Endodermal cell (in vitro differentiated cells): ENCODE measurements around the gene CYSTM1. TPM values are rescaled to one million over a fixed set of nuclear protein-coding genes. Genes with fewer than 3 reads are reported as not detected.

Experiments used
- DNase-seq: peaks from one replicate; pipeline ENCODE4 v3.0.0-alpha.2; 2017
- H3K27ac ChIP-seq: 2 replicates; pipeline ENCODE4 v1.5.1; 2013; ENCODE audit warnings: mild to moderate bottlenecking, low read depth, low read length, moderate library complexity
- H3K27me3 ChIP-seq: 2 replicates; pipeline ENCODE4 v1.6.1; 2013; ENCODE audit warnings: mild to moderate bottlenecking, low read length, moderate library complexity; ENCODE audit not compliant: insufficient read depth, control insufficient read depth, poor library complexity, severe bottlenecking
- H3K36me3 ChIP-seq: 2 replicates; pipeline ENCODE4 v1.7.0; 2013; ENCODE audit warnings: mild to moderate bottlenecking, low read length, moderate library complexity; ENCODE audit not compliant: control insufficient read depth, insufficient read depth
- H3K4me1 ChIP-seq: one replicate; pipeline ENCODE4 v1.7.0; 2013; ENCODE audit warnings: low read length; ENCODE audit not compliant: control insufficient read depth, insufficient read depth
- H3K4me3 ChIP-seq: 2 replicates; pipeline ENCODE4 v1.5.1; 2013; ENCODE audit warnings: mild to moderate bottlenecking, low read length, moderate library complexity
- H3K9ac ChIP-seq: 2 replicates; pipeline ENCODE4 v1.6.1; 2013; ENCODE audit warnings: mild to moderate bottlenecking, low read length, moderate library complexity; ENCODE audit not compliant: poor library complexity, severe bottlenecking; ENCODE audit errors: extremely low read depth
- H3K9me3 ChIP-seq: 2 replicates; pipeline ENCODE4 v1.6.1; 2013; ENCODE audit warnings: mild to moderate bottlenecking, low read length, moderate library complexity; ENCODE audit not compliant: control insufficient read depth
- H3K27ac Mint-ChIP-seq: 2 replicates; pipeline ENCODE4 v1.8.0; 2020; ENCODE audit warnings: mixed read lengths
- H3K27me3 Mint-ChIP-seq: 2 replicates; pipeline ENCODE4 v1.8.0; 2021; ENCODE audit warnings: mild to moderate bottlenecking, mixed read lengths; ENCODE audit not compliant: insufficient read depth
- H3K36me3 Mint-ChIP-seq: 2 replicates; pipeline ENCODE4 v1.8.0; 2020; ENCODE audit warnings: low read depth, mixed read lengths
- H3K4me1 Mint-ChIP-seq: 2 replicates; pipeline ENCODE4 v1.8.0; 2020; ENCODE audit warnings: mixed read lengths
- H3K4me3 Mint-ChIP-seq: 2 replicates; pipeline ENCODE4 v1.8.0; 2020; ENCODE audit warnings: mild to moderate bottlenecking, moderate library complexity, mixed read lengths
- H3K9me3 Mint-ChIP-seq: 2 replicates; pipeline ENCODE4 v1.8.0; 2020; ENCODE audit warnings: mild to moderate bottlenecking, mixed read lengths
- WGBS, 2 experiments: methylation state at CpG; one replicate each; pipeline versions ENCODE4 v1.1.5 to v1.1.7; 2013; ENCODE audit warnings: missing lambda C conversion rate in 2 of 2, mixed read lengths in 1 of 2; ENCODE audit not compliant: insufficient coverage in 1 of 2, insufficient read length in 1 of 2; 5-methylcytosine and 5-hydroxymethylcytosine counted together
- total RNA-seq, 2 donors: library from RNA; stranded (reverse); fragmentation: NEBNext Ultra II Directional in 1 of 2; extraction: Animal tissue kit (Norgen Biotek cat#: 25700) in 1 of 2; gene quantifications; 2 replicates in 1 of 2; 3 replicates in 1 of 2; pipeline ENCODE4 v1.2.1, GENCODE V29; 2021
- TF ChIP-seq, protein P1 (sequence below): fragments of 200-600 bp; sonication (generic); conservative IDR thresholded peaks from 2 replicates; pipeline ENCODE4 v1.5.0; 2021; ENCODE audit warnings: antibody characterized with exemption, mild to moderate bottlenecking

Gene CYSTM1
- total RNA-seq, 2 donors from 2014 or later = 30.7 to 38.1 TPM

DNA sequence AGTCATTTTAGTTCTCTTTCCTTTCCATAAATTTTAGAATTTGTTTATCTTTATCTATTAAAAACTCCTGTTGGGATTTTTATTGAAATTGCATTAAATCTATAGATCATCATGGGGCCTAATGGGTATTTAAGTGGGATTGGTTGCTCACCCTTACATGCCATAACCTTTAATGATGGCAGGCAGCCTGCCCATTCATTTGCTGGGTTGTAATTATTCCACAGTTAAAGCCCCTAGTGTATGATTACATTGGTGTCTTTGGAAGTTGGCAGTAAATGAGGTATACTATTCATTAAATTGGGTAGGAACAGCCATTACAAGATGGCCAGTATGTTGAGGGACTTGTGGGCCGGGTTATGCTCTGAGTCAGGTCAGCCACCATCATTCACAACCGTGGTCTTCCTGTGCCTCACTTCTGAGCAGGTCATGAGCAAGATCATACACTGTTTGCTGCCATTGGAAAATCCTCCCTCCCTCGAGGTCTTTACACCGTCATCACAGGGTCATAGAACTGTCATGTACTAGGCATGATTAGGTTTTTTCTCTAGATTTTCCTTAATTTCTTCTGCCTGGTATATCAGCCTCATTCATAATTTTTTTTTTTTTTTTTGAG is 59.5 kb downstream of the CYSTM1 start:
- WGBS, 2 experiments = 87 to 94% methylated on average over 4 of the region's 4 CpGs
- H3K4me1 ChIP-seq = no peaks in the 10 kb centered on the region
- H3K36me3 ChIP-seq = no peaks in the 10 kb centered on the region
- Mint-ChIP-seq H3K27me3 (no peaks in the 10 kb centered on the region), H3K4me1 (no peaks in the 10 kb centered on the region), H3K4me3 (no peak overlapping the region), H3K36me3 (no peaks in the 10 kb centered on the region), H3K9me3 (no peaks in the 10 kb centered on the region), H3K27ac (no peak overlapping the region)
- H3K4me3 ChIP-seq = no peak overlapping the region
- H3K27ac ChIP-seq = no peak overlapping the region
- H3K9ac ChIP-seq = no peak overlapping the region
- TF ChIP-seq, protein P1, sequence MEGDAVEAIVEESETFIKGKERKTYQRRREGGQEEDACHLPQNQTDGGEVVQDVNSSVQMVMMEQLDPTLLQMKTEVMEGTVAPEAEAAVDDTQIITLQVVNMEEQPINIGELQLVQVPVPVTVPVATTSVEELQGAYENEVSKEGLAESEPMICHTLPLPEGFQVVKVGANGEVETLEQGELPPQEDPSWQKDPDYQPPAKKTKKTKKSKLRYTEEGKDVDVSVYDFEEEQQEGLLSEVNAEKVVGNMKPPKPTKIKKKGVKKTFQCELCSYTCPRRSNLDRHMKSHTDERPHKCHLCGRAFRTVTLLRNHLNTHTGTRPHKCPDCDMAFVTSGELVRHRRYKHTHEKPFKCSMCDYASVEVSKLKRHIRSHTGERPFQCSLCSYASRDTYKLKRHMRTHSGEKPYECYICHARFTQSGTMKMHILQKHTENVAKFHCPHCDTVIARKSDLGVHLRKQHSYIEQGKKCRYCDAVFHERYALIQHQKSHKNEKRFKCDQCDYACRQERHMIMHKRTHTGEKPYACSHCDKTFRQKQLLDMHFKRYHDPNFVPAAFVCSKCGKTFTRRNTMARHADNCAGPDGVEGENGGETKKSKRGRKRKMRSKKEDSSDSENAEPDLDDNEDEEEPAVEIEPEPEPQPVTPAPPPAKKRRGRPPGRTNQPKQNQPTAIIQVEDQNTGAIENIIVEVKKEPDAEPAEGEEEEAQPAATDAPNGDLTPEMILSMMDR = no peak
- H3K27me3 ChIP-seq = no peaks in the 10 kb centered on the region
- no peak for DNase-seq
- H3K9me3 ChIP-seq = no peaks in the 10 kb centered on the region

DNA sequence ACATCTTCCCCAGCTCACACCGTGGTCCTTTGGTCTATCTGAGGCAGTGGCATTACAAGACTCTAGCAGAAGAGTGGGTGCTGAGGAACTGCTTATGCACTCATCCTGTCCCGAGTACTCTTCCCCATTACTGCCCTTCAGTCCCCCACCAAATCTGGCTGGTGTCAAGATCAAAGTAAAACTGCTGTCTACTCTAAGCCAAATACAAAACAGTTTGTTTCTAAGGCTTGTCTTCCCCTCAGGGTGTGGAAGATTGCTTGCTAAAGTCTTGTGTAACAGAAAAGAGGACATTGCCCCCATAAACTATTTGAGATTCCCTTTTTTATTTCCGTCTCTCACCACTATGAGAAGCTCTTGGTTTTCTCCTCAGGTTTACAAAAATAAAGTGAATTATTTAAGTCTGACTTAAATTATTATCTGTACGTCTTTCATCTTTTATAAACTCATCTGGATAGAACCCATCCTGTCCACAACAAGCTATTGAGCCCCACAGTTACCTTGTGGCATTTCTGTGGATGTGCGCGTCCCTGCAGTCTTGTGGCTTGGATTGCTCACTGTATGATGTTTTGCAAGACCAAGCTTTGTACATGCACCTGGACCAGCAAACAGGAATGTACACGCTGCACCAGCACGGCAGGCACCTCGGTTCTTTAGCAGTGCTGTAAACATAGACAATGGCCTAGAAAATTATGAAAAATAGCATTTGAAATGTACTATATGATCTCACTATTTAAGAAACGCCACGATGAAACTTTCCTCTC is 61.0 kb downstream of the CYSTM1 start:
- no peaks in the 10 kb centered on the region for H3K9me3 ChIP-seq
- Mint-ChIP-seq H3K4me1 (no peaks in the 10 kb centered on the region), H3K27me3 (no peaks in the 10 kb centered on the region), H3K4me3 (no peak overlapping the region), H3K9me3 (no peaks in the 10 kb centered on the region), H3K27ac (no peak overlapping the region), H3K36me3 (no peaks in the 10 kb centered on the region)
- no peak overlapping the region for H3K9ac ChIP-seq
- H3K27ac ChIP-seq = no peak overlapping the region
- H3K4me3 ChIP-seq = no peak overlapping the region
- no peaks in the 10 kb centered on the region for H3K36me3 ChIP-seq
- TF ChIP-seq, protein P1 = no peak
- WGBS, 2 experiments = 90 to 97% methylated on average over 6 to 10 of the region's 11 CpGs
- no peaks in the 10 kb centered on the region for H3K4me1 ChIP-seq
- no peaks in the 10 kb centered on the region for H3K27me3 ChIP-seq
- no peak for DNase-seq

DNA sequence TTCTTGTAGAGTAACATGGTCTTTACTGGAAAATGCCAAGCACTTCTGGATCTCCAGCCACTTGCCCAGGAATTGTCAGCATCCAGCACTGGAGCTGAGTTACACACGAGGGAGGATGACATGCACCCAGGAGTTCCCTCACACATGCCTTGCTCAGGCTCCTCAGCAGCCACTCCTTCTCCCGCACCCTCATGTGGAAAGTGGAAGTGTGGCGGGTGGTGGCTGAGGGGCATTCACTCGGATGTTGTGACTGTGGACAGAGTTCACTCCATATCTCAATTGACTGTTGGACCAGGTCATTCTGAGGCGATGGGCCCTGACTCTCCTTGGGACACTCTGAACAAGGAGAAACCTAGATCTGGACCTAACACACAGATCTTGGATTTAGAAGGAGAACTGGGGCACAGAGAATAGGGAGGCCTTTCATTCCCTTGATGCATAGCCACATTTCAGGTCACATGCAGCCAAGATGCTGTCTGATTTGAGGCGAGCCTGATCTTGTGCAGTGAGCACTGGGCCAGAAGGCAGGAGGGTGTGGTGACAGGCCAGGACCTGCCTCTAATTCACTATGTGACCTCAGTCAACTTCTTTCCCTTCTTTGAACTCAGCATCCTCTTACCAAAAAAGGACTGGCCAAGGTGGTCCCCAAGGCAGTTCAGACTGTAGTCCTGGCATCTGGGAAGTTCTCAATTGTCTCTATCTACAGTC is 62.1 kb downstream of the CYSTM1 start:
- no peaks in the 10 kb centered on the region for H3K9me3 Mint-ChIP-seq
- H3K27ac ChIP-seq = no peak overlapping the region
- no peaks in the 10 kb centered on the region for H3K9me3 ChIP-seq
- WGBS, 2 experiments = 89 to 93% methylated on average over 4 to 6 of the region's 6 CpGs
- TF ChIP-seq, protein P1 = no peak
- peaks cover 7% of the 10 kb centered on the region for H3K4me1 Mint-ChIP-seq
- no peak overlapping the region for H3K4me3 ChIP-seq
- no peaks in the 10 kb centered on the region for H3K27me3 Mint-ChIP-seq
- H3K27me3 ChIP-seq = no peaks in the 10 kb centered on the region
- H3K36me3 Mint-ChIP-seq = no peaks in the 10 kb centered on the region
- H3K9ac ChIP-seq = no peak overlapping the region
- no peak for DNase-seq
- no peaks in the 10 kb centered on the region for H3K4me1 ChIP-seq
- H3K27ac Mint-ChIP-seq = no peak overlapping the region
- no peak overlapping the region for H3K4me3 Mint-ChIP-seq
- H3K36me3 ChIP-seq = peaks cover 2% of the 10 kb centered on the region
